Stimulated activated CD4-positive, alpha-beta T cell treated with anti-CD3 and anti-CD28 coated beads, TNF-alpha, amount 100 ng/mL, for 24 hours (primary cell): Measurements from ENCODE around the gene PTCHD1.

Source experiments
- DNase-seq, 3 experiments: peaks; one replicate each; pipeline ENCODE4 v3.0.0-alpha.2; 2020; ENCODE audit warnings: low read depth in 3 of 3

Gene PTCHD1

DNA sequence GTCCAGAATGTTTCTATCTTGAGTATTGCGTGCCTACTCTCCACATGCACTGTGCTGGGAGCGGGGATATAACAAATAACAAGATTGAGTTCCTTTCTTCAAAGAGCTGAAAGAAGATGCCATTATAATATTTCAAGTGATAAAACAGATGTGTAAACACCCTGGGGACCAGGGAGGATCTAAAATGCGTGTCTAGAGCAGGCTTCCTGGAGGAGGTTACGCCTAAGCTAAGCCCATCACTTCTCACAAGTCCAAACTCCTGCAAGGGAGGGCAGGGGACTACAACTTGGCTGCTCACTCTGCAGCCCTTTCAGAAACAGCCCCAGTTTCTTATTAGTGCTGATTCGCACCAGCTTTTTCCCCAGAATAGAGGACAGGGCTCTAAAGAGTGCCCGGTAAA lies 21.5 kb downstream of the PTCHD1 start:
- DNase-seq = no peak

GRCh38 chrX:23364416-23364815 lies 29.8 kb downstream of the PTCHD1 start:
- no peak for DNase-seq

DNA sequence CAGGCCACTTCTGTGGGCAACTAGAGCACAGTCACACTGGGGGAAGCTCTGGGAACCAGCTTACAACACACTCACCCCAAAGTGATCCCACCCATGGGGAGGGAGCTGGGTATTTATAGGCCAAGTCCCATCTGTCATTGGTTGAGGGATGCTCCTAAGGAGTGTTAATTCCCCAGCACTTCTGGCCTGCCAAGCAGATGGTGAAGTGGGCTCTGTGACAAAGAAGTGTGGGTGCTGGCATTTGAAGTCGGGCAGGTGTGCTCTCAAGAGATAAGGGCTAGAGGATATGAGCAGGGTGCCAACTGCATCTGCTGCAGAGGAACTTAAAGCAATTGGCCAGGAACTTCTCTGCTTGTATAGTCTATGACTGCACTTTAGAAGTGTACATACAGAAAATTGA lies 30.9 kb downstream of the PTCHD1 start:
- no peak for DNase-seq

GRCh38 chrX:23366914-23367313 lies 32.3 kb downstream of the PTCHD1 start:
- no peak for DNase-seq

DNA sequence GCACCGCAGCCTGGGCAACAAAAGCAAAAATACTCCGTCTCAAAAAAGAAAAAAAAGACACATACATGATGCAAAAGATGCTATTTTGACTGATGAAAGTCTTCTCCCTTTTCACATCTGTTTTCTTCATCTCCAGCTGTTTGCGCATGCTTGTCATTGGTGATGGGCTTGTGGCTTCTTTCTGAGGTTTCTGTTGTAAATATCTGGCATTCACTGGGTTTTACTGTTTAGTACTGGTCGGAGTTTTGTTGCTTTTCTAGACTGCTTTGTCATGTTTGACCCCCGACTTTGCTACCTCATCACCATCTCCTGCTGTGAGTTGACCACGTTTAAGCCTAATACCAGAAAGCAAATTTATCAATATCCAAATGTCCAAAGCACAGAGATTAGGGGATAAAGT lies 34.4 kb downstream of the PTCHD1 start:
- DNase-seq = no peak

DNA sequence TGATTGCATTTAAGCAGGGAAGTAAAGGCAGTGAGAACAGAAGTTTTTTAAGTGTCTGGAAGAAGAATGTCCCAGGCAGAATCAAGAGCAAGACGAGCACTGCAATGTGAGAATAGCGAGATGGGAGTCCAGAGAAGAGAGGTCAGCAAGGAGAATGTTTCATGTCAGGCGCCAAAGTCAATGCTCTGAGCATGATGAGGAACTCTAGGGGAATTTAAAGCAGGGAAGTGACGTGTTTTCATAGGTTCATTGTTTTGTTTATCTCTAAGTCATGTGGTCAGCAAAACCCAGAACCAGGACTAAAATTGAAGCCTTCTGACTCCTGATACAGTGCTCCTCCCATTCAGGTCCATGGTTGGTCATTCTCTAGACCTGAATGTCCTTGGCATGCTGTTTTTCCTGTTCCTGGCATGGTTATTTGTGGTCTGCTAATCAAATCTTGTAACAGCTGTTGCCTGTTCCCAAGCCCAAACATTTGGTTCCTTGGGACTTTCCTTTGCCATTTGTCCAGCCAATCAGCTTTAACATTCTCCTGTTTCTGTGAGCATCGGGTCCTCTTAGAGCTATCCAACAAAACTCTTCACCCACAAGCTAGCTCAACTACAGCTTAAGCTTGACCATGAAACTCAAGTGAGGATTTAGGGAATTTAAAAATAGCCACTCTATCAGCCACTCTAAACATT lies 37.7 kb downstream of the PTCHD1 start:
- DNase-seq = no peak

GRCh38 chrX:23373129-23373804 lies 38.6 kb downstream of the PTCHD1 start:
- DNase-seq = no peak

GRCh38 chrX:23374291-23374690 lies 39.6 kb downstream of the PTCHD1 start:
- no peak for DNase-seq

DNA sequence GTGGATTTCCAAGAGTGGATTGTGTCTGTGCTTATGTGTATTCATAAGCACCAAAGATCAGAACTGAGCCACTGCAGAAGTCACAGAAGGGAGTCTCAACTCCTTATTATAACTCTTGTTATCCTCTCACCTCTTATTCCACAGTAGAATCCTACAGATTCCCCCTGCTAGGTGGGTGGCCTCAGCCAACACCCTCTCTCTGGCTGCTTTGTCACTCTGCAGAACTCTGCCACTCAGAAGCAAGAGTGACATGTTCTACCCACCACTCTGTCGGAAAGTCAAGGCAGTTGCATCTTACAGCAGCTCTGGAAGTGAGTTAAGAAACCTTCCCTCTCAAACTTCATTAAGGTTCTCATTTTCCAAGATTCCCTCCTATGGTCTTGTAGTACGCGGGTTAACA lies 41.9 kb downstream of the PTCHD1 start:
- no peak for DNase-seq

DNA sequence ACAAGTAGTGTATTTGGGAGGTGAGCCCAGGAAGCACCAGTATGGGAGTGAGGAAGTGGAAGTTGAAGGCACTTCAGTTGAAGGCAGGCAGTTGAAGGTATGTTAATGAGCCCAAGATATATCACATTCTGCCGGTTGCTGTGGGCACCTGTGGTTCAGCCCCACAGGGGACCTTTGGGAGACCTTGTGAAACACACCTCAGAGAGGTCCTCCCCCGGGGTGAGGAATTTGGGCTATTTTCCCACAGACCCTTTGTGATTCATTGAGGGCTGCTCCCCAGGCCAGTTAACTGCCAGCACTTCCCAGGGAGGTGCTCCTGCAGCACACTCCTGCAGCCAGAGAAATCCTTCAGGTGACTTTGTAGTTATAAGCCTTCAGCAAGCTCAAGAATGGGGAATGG lies 45.9 kb downstream of the PTCHD1 start:
- no peak for DNase-seq

DNA sequence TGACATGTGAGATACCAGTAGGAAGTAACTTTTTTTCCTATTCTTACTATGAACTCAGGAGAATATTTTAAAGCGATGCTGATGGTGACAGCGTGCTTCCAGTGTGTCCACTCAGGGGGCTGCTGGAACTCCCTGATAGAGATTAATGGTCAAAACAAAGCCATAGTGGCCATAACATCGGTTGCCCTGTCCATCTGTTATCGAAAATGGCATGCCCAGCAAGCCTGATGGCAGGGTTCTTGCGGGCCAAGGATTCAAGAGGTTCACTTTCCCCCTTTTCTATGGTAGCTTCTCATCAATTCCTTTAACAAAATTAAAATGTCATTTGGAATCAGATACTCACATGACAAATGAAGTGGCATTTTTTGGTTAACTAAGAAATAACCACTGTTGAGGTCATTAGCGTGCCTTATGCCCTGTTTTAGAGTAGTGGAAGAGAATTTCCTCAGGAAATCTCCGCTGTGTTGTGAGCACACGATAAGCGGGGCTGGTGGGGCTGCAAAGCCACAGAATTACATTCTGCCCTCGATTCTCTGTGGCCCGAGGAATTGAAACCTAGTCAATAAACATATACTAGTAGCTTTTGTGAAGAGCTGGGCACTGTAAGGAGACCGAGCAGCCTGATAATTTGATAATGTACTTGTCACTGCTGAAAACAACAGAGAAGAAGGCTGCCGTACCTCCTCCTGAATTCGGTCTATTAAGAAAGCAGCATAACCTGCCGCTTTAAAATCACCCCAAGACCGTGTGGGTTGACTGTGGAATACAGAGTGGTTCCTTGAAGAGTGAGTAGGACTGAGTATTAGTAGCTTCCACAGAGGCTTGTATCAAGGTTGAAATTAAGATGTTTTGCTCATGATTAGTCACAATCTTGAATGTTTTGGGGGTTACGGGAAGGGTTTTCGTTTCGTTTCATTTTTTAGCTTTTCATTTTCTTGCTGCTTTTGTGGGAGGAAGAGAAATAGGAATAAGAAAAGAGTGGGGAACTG lies 46.7 kb downstream of the PTCHD1 start:
- DNase-seq = no peak

GRCh38 chrX:23382572-23382971 lies 47.9 kb downstream of the PTCHD1 start:
- DNase-seq = no peak

DNA sequence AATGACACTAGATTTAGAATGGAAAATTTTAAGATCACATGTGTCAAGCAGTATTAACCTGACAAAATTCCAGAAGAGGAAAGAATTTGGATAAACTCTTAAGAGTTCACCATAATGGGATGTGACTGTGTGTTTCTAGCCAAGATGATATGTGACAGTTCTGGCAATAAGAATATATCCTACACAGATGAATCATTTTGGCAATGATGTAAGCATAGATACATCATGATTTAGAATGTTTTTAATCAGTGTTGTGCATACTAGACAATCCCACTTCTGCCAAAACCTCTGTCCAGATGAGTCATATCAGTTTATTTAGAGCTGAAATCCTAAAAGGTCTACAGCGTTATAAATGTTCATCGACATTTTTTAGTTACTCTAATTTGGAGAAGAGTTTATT lies 48.8 kb downstream of the PTCHD1 start:
- no peak for DNase-seq

GRCh38 chrX:23385242-23385641 lies 50.6 kb downstream of the PTCHD1 start:
- DNase-seq = no peak

DNA sequence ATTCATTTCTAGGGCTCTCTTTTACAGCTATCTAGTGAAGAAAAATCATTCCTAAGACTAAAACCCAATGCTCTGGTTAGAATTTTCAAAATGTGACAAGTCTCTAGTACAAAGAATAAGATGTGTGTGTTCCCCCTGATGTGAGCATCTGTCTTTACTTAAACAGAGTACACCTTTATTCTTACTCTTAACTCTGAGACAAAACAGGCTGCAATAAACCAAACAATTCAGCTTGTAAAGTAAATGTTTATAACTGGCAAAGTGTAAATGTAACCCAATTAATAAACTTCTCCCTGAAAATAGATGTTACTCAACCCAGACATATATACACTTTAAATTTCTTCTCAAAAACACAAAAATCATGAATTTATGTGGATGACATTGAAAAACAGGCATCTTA lies 51.6 kb downstream of the PTCHD1 start:
- no peak for DNase-seq

DNA sequence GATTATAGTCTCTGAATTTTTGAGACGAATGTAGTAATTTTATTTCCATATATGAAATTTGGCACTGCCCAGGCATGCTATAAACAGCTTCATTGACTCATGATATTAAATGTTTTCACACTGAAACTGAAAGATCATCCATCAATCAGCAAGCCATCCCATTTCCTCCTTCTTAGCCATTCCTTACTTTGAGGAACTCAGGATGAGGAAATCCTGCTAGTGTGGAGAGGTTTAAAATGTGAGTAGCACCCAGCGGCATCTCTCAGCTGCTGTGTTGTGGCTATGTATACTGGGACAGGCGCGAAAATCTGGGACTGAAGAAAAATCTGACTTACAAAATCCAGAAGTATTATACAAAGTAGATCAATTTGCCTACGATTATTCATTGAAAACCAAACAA lies 52.1 kb downstream of the PTCHD1 start:
- no peak for DNase-seq

- no peak for DNase-seq
These were observed 53.0 kb downstream of the PTCHD1 start for GRCh38 chrX:23387550-23388184.

DNA sequence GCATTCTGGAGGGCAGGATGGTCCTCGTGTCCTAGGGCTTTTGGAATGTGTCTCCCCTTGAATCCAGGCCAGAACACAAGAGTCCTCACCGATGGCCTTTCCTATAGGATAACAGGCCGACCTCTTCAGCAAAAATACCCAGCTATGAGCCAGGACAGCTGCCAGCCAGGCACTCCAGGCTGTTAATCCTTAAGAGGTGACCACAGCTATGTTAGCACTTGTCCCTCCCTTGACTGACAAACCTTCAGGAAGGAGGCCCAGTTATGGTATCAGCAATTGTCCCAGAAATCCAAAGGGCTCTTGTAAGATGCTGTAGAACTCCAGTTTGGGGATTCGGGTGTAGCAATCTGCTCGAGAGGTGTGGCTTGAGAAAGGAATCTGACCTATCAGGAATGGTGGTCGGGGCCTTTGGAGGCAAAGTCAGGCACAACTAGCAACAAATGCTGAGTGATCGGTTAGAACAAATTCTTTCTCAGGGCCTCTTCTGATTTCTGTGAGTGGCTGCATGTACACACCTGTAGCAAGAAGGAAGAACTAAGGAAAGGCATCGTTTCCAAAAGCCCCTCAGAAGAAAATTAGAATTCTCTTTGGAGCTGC lies 54.6 kb downstream of the PTCHD1 start:
- no peak for DNase-seq

DNA sequence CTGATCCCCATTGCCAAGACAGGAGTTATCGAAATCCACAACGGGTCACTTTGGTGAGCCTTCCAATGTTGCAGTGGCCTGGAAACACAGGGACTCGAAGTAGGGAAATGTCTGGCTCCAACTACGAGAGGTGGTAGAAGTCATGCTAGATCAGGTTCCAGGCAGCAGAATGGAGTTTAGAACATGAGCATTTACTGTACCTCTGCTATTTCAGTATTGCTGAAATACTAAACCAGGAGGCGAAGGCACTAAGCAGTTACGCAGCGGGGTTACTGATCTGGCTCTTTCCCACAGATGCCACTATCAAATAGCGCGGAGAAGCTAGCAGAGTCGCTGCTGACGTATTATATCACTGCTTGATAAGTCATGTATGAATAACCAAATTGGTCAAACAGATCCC lies 56.3 kb downstream of the PTCHD1 start:
- no peak for DNase-seq

GRCh38 chrX:23392195-23392594 lies 57.5 kb downstream of the PTCHD1 start:
- DNase-seq = no peak

DNA sequence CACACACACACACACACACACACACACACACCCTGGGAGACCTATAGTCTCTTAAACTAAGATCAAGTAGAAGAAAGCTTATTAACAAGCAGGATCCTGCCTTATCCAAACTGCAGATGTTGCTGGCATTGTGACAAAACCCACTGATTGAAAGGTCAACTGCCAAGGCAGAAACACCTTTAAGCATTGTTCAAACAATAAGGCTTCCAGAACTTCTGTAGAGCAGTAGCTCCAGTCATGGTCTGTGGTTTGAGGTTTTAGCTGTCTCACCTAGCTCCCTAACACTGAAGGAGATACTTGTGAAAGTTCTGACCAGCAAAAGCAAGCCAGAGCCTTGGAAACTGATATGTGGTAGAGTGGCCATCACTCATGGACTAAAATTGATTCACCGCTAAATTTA lies 59.8 kb downstream of the PTCHD1 start:
- no peak for DNase-seq

GRCh38 chrX:23396263-23396662 lies 61.6 kb downstream of the PTCHD1 start:
- DNase-seq = no peak
